ENCODE results near the gene WDFY1.

GRCh38 chr2:223934870-223935269 is 10.3 kb downstream of the WDFY1 start:
- TF ChIP-seq POLR2A (IDR thresholded peaks at IDR 0.05) = no peak
- TF ChIP-seq, protein P1, sequence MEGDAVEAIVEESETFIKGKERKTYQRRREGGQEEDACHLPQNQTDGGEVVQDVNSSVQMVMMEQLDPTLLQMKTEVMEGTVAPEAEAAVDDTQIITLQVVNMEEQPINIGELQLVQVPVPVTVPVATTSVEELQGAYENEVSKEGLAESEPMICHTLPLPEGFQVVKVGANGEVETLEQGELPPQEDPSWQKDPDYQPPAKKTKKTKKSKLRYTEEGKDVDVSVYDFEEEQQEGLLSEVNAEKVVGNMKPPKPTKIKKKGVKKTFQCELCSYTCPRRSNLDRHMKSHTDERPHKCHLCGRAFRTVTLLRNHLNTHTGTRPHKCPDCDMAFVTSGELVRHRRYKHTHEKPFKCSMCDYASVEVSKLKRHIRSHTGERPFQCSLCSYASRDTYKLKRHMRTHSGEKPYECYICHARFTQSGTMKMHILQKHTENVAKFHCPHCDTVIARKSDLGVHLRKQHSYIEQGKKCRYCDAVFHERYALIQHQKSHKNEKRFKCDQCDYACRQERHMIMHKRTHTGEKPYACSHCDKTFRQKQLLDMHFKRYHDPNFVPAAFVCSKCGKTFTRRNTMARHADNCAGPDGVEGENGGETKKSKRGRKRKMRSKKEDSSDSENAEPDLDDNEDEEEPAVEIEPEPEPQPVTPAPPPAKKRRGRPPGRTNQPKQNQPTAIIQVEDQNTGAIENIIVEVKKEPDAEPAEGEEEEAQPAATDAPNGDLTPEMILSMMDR (IDR thresholded peaks at IDR 0.05) = no peak
